ENCODE results near the gene PCDH9.

DNA sequence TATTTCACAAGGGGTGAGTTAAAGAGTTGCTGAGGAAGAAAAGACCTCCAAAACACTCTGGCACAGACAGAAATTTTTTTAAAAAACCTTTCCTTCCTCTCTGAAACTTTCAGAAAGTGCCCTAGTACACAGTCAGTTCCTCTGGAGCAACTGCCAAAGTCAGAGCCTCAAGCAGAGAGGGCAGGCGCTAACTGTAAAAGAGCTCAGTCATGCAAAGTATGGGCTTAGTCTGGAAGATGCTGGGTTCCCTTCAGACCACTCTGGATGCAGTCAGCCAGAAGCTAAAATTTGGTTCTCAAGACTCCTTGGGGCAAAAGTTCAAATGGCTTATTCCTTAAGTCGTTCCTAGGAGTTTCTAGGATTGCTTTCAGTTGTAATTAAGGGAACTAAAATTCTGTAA is 671.6 kb downstream of the PCDH9 start:
- no peak for TF ChIP-seq EZH2phosphoT487 (IDR thresholded peaks at IDR 0.05; ENCODE audit: insufficient read depth, low read depth)
- TF ChIP-seq EZH2 (IDR thresholded peaks at IDR 0.05; ENCODE audit: insufficient read depth, poor library complexity, severe bottlenecking): no peak
